Naive B cell (primary cell): Measurements from ENCODE around the gene C1QTNF6. TPM values are rescaled to one million over a fixed set of nuclear protein-coding genes. Genes with fewer than 3 reads are reported as not detected.

Experiments
- ATAC-seq, 2 donors: fragments of 150-1000 bp; cut with Tn5 transposase; 2 replicates each; pipeline ENCODE4 v1.10.0; 2021; ENCODE audit warnings: low read depth in 2 of 2, mild to moderate bottlenecking in 2 of 2, moderate library complexity in 2 of 2
- DNase-seq: peaks from one replicate; pipeline ENCODE4 v3.0.0; 2022
- H3K27ac Mint-ChIP-seq, 6 donors: one replicate each; pipeline ENCODE4 v1.8.0; 2020 to 2022; ENCODE audit warnings: mild to moderate bottlenecking in 6 of 6, mixed read lengths in 6 of 6, moderate library complexity in 5 of 6, inconsistent platforms in 2 of 6
- H3K27me3 Mint-ChIP-seq, 3 donors: one replicate each; pipeline ENCODE4 v1.8.0; 2021 to 2022; ENCODE audit warnings: mixed read lengths in 3 of 3, mild to moderate bottlenecking in 1 of 3
- H3K36me3 Mint-ChIP-seq, 2 donors: one replicate each; pipeline ENCODE4 v1.8.0; 2020 to 2022; ENCODE audit warnings: mixed read lengths in 2 of 2, inconsistent platforms in 1 of 2, mild to moderate bottlenecking in 1 of 2
- H3K4me1 Mint-ChIP-seq, 3 donors: one replicate each; pipeline ENCODE4 v1.8.0; 2020 to 2022; ENCODE audit warnings: mixed read lengths in 3 of 3, inconsistent platforms in 1 of 3, mild to moderate bottlenecking in 1 of 3, moderate library complexity in 1 of 3
- H3K4me3 Mint-ChIP-seq, 8 donors: one replicate each; pipeline ENCODE4 v1.8.0; 2020 to 2022; ENCODE audit warnings: mild to moderate bottlenecking in 8 of 8, mixed read lengths in 8 of 8, moderate library complexity in 8 of 8, inconsistent platforms in 2 of 8
- H3K9me3 Mint-ChIP-seq, 7 donors: one replicate each; pipeline ENCODE4 v1.8.0; 2020 to 2022; ENCODE audit warnings: mixed read lengths in 7 of 7, mild to moderate bottlenecking in 5 of 7, inconsistent platforms in 2 of 7, moderate library complexity in 1 of 7
- polyA plus RNA-seq, 6 donors: library from polyadenylated mRNA; unstranded; fragments of 300-500 nt; fragmentation: Illumina TruSeq; gene quantifications; one replicate each; pipeline ENCODE4 v1.2.3, GENCODE V29; 2021; ENCODE audit warnings: low read depth in 6 of 6

Gene C1QTNF6
- polyA plus RNA-seq, 6 donors from 2014 or later: 1.1 to 2.0 (median 1.5) TPM; not detected in 1

GRCh38 chr22:37135023-37135422 is 53.0 kb downstream of the C1QTNF6 start:
- ATAC-seq: no peak
- Mint-ChIP-seq H3K36me3 (no peaks in the 10 kb centered on the region), H3K9me3 (no peaks in the 10 kb centered on the region), H3K4me1 (peaks cover 0 to 5% (median 0%) of the 10 kb centered on the region in 3 donors), H3K27me3 (peaks cover 0 to 25% (median 8%) of the 10 kb centered on the region in 3 donors), H3K4me3 (no peak overlapping the region), H3K27ac (no peak overlapping the region)
- no peak for DNase-seq

- H3K4me3 Mint-ChIP-seq: no peak overlapping the region
- no peaks in the 10 kb centered on the region for H3K9me3 Mint-ChIP-seq
- no peak for DNase-seq
- H3K27me3 Mint-ChIP-seq: peaks cover 0 to 25% (median 8%) of the 10 kb centered on the region in 3 donors
- peaks cover 0 to 5% (median 0%) of the 10 kb centered on the region in 3 donors for H3K4me1 Mint-ChIP-seq
- no peak overlapping the region for H3K27ac Mint-ChIP-seq
- H3K36me3 Mint-ChIP-seq: no peaks in the 10 kb centered on the region
- ATAC-seq: no peak
Observed at GRCh38 chr22:37133304-37134018, 54.6 kb downstream of the C1QTNF6 start.

GRCh38 chr22:37132773-37133172 is 55.3 kb downstream of the C1QTNF6 start:
- H3K4me1 Mint-ChIP-seq: peaks cover 0 to 5% (median 0%) of the 10 kb centered on the region in 3 donors
- ATAC-seq (no peak), DNase-seq (no peak)
- no peaks in the 10 kb centered on the region for H3K9me3 Mint-ChIP-seq
- peak overlapping the region in 3 of 6 donors; percentile 16 to 86 (median 64) for H3K27ac Mint-ChIP-seq
- no peaks in the 10 kb centered on the region for H3K36me3 Mint-ChIP-seq
- peaks cover 0 to 27% (median 8%) of the 10 kb centered on the region in 3 donors for H3K27me3 Mint-ChIP-seq
- peak overlapping the region in 1 of 8 donors; percentile 35 for H3K4me3 Mint-ChIP-seq

Other genes starting within 250 kb of the C1QTNF6 start
- 1 to 10 TPM in 1 of 6 donors, under 1 TPM in 3, not detected in 2; 0.65 to 3.3 (median 0.89) TPM for gene TST, start 168.8 kb downstream of the C1QTNF6 start, polyA plus RNA-seq
- gene MPST, start 168.5 kb downstream of the C1QTNF6 start, polyA plus RNA-seq: 10 to 100 TPM; 12.0 to 16.5 (median 12.8) TPM
- 10 to 100 TPM in 1 of 6 donors, 1 to 10 TPM in 5; 6.7 to 15.6 (median 9.5) TPM for gene KCTD17, start 136.5 kb downstream of the C1QTNF6 start, polyA plus RNA-seq
- under 1 TPM in 1 of 6 donors, not detected in 5; 0.08 TPM for gene TMPRSS6, start 78.5 kb downstream of the C1QTNF6 start, polyA plus RNA-seq
- gene IL2RB, start 38.3 kb downstream of the C1QTNF6 start, polyA plus RNA-seq: 1 to 10 TPM in 4 of 6 donors, under 1 TPM in 2; 0.73 to 1.8 (median 1.2) TPM
- gene SSTR3, start 24.2 kb upstream of the C1QTNF6 start, polyA plus RNA-seq: under 1 TPM in 5 of 6 donors, not detected in 1; 0.08 to 0.63 (median 0.45) TPM
- 100 to 1,000 TPM; 671 to 842 (median 780) TPM for gene RAC2, start 56.0 kb upstream of the C1QTNF6 start, polyA plus RNA-seq
- 10 to 100 TPM; 29.3 to 74.9 (median 46.1) TPM for gene CYTH4, start 94.3 kb upstream of the C1QTNF6 start, polyA plus RNA-seq
- gene ELFN2, start 239.2 kb upstream of the C1QTNF6 start, polyA plus RNA-seq: not detected